ENCODE results near the gene DACH1. TPM values are rescaled to one million over a fixed set of nuclear protein-coding genes. Genes with fewer than 3 reads are reported as not detected.

DACH1 gene
- total RNA-seq, 1 donor from 2014 or later, result 37.1 TPM

GRCh38 chr13:71430681-71431080 lies 436.3 kb downstream of the DACH1 start:
- H3K36me3 Mint-ChIP-seq (ENCODE audit: insufficient read depth), result no peaks in the 10 kb centered on the region
- no peak overlapping the region for H3K4me3 Mint-ChIP-seq (ENCODE audit: low read depth)
- no peak overlapping the region for H3K27ac Mint-ChIP-seq
- no peaks in the 10 kb centered on the region for H3K4me1 Mint-ChIP-seq (ENCODE audit: low read depth)
- H3K9me3 Mint-ChIP-seq (ENCODE audit: low read depth), result no peaks in the 10 kb centered on the region
- TF ChIP-seq CTCF (IDR thresholded peaks at IDR 0.05; ENCODE audit: unreplicated experiment), result no peak
- no peaks in the 10 kb centered on the region for H3K27me3 Mint-ChIP-seq
- DNase-seq (ENCODE audit: low spot score, unreplicated experiment), result no peak

GRCh38 chr13:71417205-71417604 lies 449.8 kb downstream of the DACH1 start:
- Mint-ChIP-seq H3K36me3 (ENCODE audit: insufficient read depth) (no peaks in the 10 kb centered on the region), H3K9me3 (ENCODE audit: low read depth) (peaks cover 17% of the 10 kb centered on the region), H3K27me3 (no peaks in the 10 kb centered on the region), H3K4me3 (ENCODE audit: low read depth) (no peak overlapping the region), H3K4me1 (ENCODE audit: low read depth) (no peaks in the 10 kb centered on the region), H3K27ac (no peak overlapping the region)
- TF ChIP-seq CTCF (IDR thresholded peaks at IDR 0.05; ENCODE audit: unreplicated experiment), result no peak
- DNase-seq (ENCODE audit: low spot score, unreplicated experiment), result no peak

DNA sequence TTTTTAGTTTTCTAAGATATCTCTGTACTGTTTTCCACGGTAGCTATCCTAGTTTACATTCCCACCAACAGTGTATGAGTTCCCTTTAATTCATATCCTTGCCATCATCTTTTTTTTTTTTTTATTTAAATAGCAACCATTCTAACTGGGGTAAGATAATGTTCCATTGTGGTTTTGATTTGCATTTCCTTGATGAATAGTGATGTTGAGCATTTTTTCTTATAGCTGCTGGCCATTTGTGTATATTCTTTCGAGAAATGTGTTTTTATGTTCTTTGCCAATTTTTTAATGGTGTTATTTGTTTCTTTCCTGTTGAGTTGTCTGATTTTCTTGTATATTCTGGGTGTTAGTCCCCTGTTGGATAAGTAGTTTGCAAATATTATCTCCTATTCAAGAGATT lies 454.8 kb downstream of the DACH1 start:
- Mint-ChIP-seq H3K36me3 (ENCODE audit: insufficient read depth) (no peaks in the 10 kb centered on the region), H3K27ac (no peak overlapping the region), H3K27me3 (no peaks in the 10 kb centered on the region), H3K4me3 (ENCODE audit: low read depth) (no peak overlapping the region), H3K9me3 (ENCODE audit: low read depth) (no peaks in the 10 kb centered on the region), H3K4me1 (ENCODE audit: low read depth) (no peaks in the 10 kb centered on the region)
- no peak for DNase-seq (ENCODE audit: low spot score, unreplicated experiment)
- no peak for TF ChIP-seq CTCF (IDR thresholded peaks at IDR 0.05; ENCODE audit: unreplicated experiment)

DNA sequence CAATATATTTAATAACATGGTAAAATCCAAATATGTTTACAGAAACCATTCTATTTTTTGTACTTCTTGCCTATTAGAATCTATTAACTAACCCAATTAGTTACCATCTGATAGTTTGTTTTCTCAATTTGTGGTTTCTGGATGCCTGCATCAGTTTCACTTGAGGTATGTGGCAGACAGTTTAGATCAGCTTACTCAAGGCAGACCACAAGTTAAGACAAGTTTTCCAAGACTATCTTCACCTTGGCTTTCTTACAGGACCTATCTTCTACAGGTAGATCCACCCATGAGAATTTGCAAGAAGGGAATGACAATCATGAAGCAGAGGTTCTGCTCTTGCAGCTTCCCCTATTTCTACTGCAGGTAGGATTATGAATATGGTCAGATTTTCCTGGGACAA lies 458.6 kb downstream of the DACH1 start:
- Mint-ChIP-seq H3K27me3 (no peaks in the 10 kb centered on the region), H3K27ac (no peak overlapping the region), H3K9me3 (ENCODE audit: low read depth) (no peaks in the 10 kb centered on the region), H3K36me3 (ENCODE audit: insufficient read depth) (no peaks in the 10 kb centered on the region), H3K4me3 (ENCODE audit: low read depth) (no peak overlapping the region), H3K4me1 (ENCODE audit: low read depth) (no peaks in the 10 kb centered on the region)
- no peak for DNase-seq (ENCODE audit: low spot score, unreplicated experiment)
- TF ChIP-seq CTCF (IDR thresholded peaks at IDR 0.05; ENCODE audit: unreplicated experiment), result no peak

GRCh38 chr13:71399631-71400215 lies 467.3 kb downstream of the DACH1 start:
- H3K27ac Mint-ChIP-seq, result no peak overlapping the region
- no peaks in the 10 kb centered on the region for H3K36me3 Mint-ChIP-seq (ENCODE audit: insufficient read depth)
- no peak for DNase-seq (ENCODE audit: low spot score, unreplicated experiment)
- no peaks in the 10 kb centered on the region for H3K27me3 Mint-ChIP-seq
- no peak for TF ChIP-seq CTCF (IDR thresholded peaks at IDR 0.05; ENCODE audit: unreplicated experiment)
- no peak overlapping the region for H3K4me3 Mint-ChIP-seq (ENCODE audit: low read depth)
- H3K4me1 Mint-ChIP-seq (ENCODE audit: low read depth), result peaks cover 4% of the 10 kb centered on the region
- no peaks in the 10 kb centered on the region for H3K9me3 Mint-ChIP-seq (ENCODE audit: low read depth)

Data from progenitor cell of endocrine pancreas (in vitro differentiated cells).